H1 (cell line): ENCODE data around the gene TARDBP. TPM values are rescaled to one million over a fixed set of nuclear protein-coding genes. Genes with fewer than 3 reads are reported as not detected.

Experiments used
- CTCF ChIA-PET: fragments of 300-600 bp; sonication (Branson Sonifier 250); formaldehyde crosslinking; loops from one replicate; lab custom pipeline; 2021; ENCODE audit not compliant: partially characterized antibody; lab: Charles Lee
- POLR2A ChIA-PET: fragments of 300-600 bp; sonication (Branson Sonifier 250); formaldehyde crosslinking; loops from one replicate; lab custom pipeline; 2021; ENCODE audit warnings: inconsistent platforms; ENCODE audit not compliant: partially characterized antibody; lab: Charles Lee
- DNase-seq, 2 experiments: peaks; one replicate each; pipeline versions ENCODE4 v3.0.0 to v3.0.0-alpha.2; 2010 to 2022; ENCODE audit warnings: low spot score in 2 of 2, low read depth in 1 of 2, mixed read lengths in 1 of 2
- FAIRE-seq: peaks from 2 replicates; lab custom pipeline; 2011; peaks lifted over from hg19 to GRCh38; lab: Jason Lieb, UNC
- H2AFZ ChIP-seq: 2 replicates; pipeline ENCODE4 v1.8.1; 2012; ENCODE audit warnings: low read length, inconsistent platforms
- H2AK5ac ChIP-seq: 2 replicates; pipeline ENCODE4 v1.6.1; 2013; ENCODE audit warnings: low read depth, low read length
- H2BK120ac ChIP-seq: replicated peaks from 2 replicates; pipeline ENCODE3; 2013; ENCODE audit warnings: low read depth, low read length, inconsistent platforms
- H2BK12ac ChIP-seq: 2 replicates; pipeline ENCODE4 v1.6.1; 2013; ENCODE audit warnings: low read depth, low read length
- H2BK15ac ChIP-seq: 2 replicates; pipeline ENCODE4 v1.6.1; 2013; ENCODE audit warnings: low read length
- H2BK20ac ChIP-seq: 2 replicates; pipeline ENCODE4 v1.6.1; 2013; ENCODE audit warnings: low read length
- H2BK5ac ChIP-seq: 2 replicates; pipeline ENCODE4 v1.6.1; 2013; ENCODE audit warnings: low read depth, low read length
- H3K14ac ChIP-seq: 2 replicates; pipeline ENCODE4 v1.6.1; 2013; ENCODE audit warnings: inconsistent platforms; ENCODE audit not compliant: insufficient read length
- H3K18ac ChIP-seq: 2 replicates; pipeline ENCODE4 v1.6.1; 2013; ENCODE audit warnings: low read length; ENCODE audit errors: extremely low read depth
- H3K23ac ChIP-seq: 2 replicates; pipeline ENCODE4 v1.6.1; 2013; ENCODE audit warnings: inconsistent platforms; ENCODE audit not compliant: insufficient read length
- H3K23me2 ChIP-seq: 2 replicates; pipeline ENCODE4 v1.6.1; 2013; ENCODE audit warnings: low read depth, low read length
- H3K27ac ChIP-seq: 2 replicates; pipeline ENCODE4 v1.6.1; 2011; ENCODE audit warnings: low read depth, low read length, inconsistent platforms
- H3K27me3 ChIP-seq, 4 experiments: replicated peaks in 1 of 4; 1 replicate in 1 of 4; 2 replicates in 3 of 4; pipeline versions ENCODE4 v1.6.1 to v1.8.1; 2011 to 2013; ENCODE audit warnings: low read length in 3 of 4, mild to moderate bottlenecking in 3 of 4, inconsistent platforms in 2 of 4, mixed read lengths in 2 of 4, moderate library complexity in 1 of 4; ENCODE audit not compliant: control insufficient read depth in 3 of 4, insufficient read depth in 3 of 4; ENCODE audit errors: extremely low read depth in 1 of 4
- H3K36me3 ChIP-seq, 4 experiments: 2 replicates each; pipeline versions ENCODE4 v1.6.1 to v1.8.1; 2011 to 2013; ENCODE audit warnings: mild to moderate bottlenecking in 4 of 4, low read length in 3 of 4, moderate library complexity in 2 of 4, control low read depth in 1 of 4, inconsistent platforms in 1 of 4; ENCODE audit not compliant: insufficient read depth in 4 of 4, control insufficient read depth in 2 of 4
- H3K4ac ChIP-seq: replicated peaks from 2 replicates; pipeline ENCODE3; 2013; ENCODE audit warnings: low read length, low read depth, mixed read lengths, inconsistent platforms; ENCODE audit not compliant: insufficient read length
- H3K4me1 ChIP-seq, 4 experiments: replicated peaks in 1 of 4; 1 replicate in 1 of 4; 2 replicates in 3 of 4; pipeline versions ENCODE4 v1.6.1 to v1.8.1; 2011 to 2013; ENCODE audit warnings: low read length in 3 of 4, inconsistent platforms in 2 of 4, mixed read lengths in 1 of 4; ENCODE audit not compliant: insufficient read depth in 4 of 4, control insufficient read depth in 3 of 4
- H3K4me2 ChIP-seq, 2 experiments: 2 replicates each; pipeline versions ENCODE4 v1.6.1 to v1.8.1; 2011 to 2013; ENCODE audit warnings: low read depth in 2 of 2, low read length in 2 of 2, control low read depth in 1 of 2, inconsistent platforms in 1 of 2, mild to moderate bottlenecking in 1 of 2; ENCODE audit not compliant: insufficient read depth in 1 of 2
- H3K4me3 ChIP-seq, 4 experiments: fragments of 200-600, 300-600 bp in 1 of 4; sonication (generic), shearing (Covaris generic), sonication (Bioruptor Twin) in 1 of 4; 2 replicates each; pipeline versions ENCODE4 v1.5.1 to v1.8.1; 2011 to 2016; ENCODE audit warnings: low read length in 4 of 4, low read depth in 3 of 4, control low read depth in 2 of 4, inconsistent platforms in 2 of 4, mild to moderate bottlenecking in 2 of 4, mixed read lengths in 1 of 4, moderate library complexity in 1 of 4; ENCODE audit not compliant: insufficient read depth in 2 of 4; ENCODE audit errors: extremely low read depth in 1 of 4
- H3K56ac ChIP-seq: replicated peaks from 2 replicates; pipeline ENCODE3; 2013; ENCODE audit warnings: low read depth, mild to moderate bottlenecking, mixed read lengths, low read length, inconsistent platforms; ENCODE audit not compliant: insufficient read length
- H3K79me1 ChIP-seq: 2 replicates; pipeline ENCODE4 v1.6.1; 2013; ENCODE audit warnings: low read depth, low read length, control low read depth
- H3K79me2 ChIP-seq, 2 experiments: 2 replicates each; pipeline versions ENCODE4 v1.6.1 to v1.8.1; 2012 to 2013; ENCODE audit warnings: low read length in 2 of 2, mild to moderate bottlenecking in 2 of 2, inconsistent platforms in 1 of 2; ENCODE audit not compliant: insufficient read depth in 2 of 2, control insufficient read depth in 1 of 2
- H3K9ac ChIP-seq, 4 experiments: replicated peaks in 1 of 4; 1 replicate in 1 of 4; 2 replicates in 3 of 4; pipeline versions ENCODE4 v1.6.1 to v1.8.1; 2011 to 2013; ENCODE audit warnings: low read depth in 3 of 4, low read length in 3 of 4, control low read depth in 2 of 4, mild to moderate bottlenecking in 2 of 4, moderate library complexity in 2 of 4, inconsistent platforms in 1 of 4; ENCODE audit errors: extremely low read depth in 1 of 4
- H3K9me3 ChIP-seq, 2 experiments: 2 replicates each; pipeline versions ENCODE4 v1.6.1 to v1.8.1; 2012 to 2013; ENCODE audit warnings: mild to moderate bottlenecking in 2 of 2, moderate library complexity in 2 of 2, control low read depth in 1 of 2, inconsistent platforms in 1 of 2, low read depth in 1 of 2, low read length in 1 of 2, mixed read lengths in 1 of 2; ENCODE audit not compliant: insufficient read depth in 2 of 2
- H4K20me1 ChIP-seq, 2 experiments: replicated peaks in 1 of 2; 2 replicates each; pipeline versions ENCODE3 to v1.8.1; 2011 to 2013; ENCODE audit warnings: inconsistent platforms in 2 of 2, low read length in 2 of 2, mild to moderate bottlenecking in 1 of 2; ENCODE audit not compliant: insufficient read depth in 2 of 2, control insufficient read depth in 1 of 2
- H4K5ac ChIP-seq: 2 replicates; pipeline ENCODE4 v1.6.1; 2013; ENCODE audit warnings: low read length, low read depth, mixed read lengths, inconsistent platforms; ENCODE audit not compliant: insufficient read length
- H4K8ac ChIP-seq: 2 replicates; pipeline ENCODE4 v1.8.0; 2013; ENCODE audit warnings: mild to moderate bottlenecking, moderate library complexity, low read length, inconsistent platforms; ENCODE audit not compliant: insufficient read depth; ENCODE audit errors: extremely low read depth
- H4K91ac ChIP-seq: replicated peaks from 2 replicates; pipeline ENCODE3; 2013; ENCODE audit warnings: low read length, mixed read lengths, inconsistent platforms; ENCODE audit not compliant: insufficient read length
- KDM5A ChIP-seq: fragments of 200-600 bp; IDR thresholded peaks from 2 replicates; pipeline ENCODE4 v1.7.1; 2012; ENCODE audit warnings: mild to moderate bottlenecking, low read length, inconsistent platforms, mixed read lengths
- NRF1 ChIP-seq: IDR thresholded peaks from 2 replicates; pipeline ENCODE4 v1.6.1; 2011; ENCODE audit warnings: mild to moderate bottlenecking, low read depth, low read length, improper control_type of control experiment
- PHF8 ChIP-seq: fragments of 200-600 bp; sonication (generic); conservative IDR thresholded peaks from 2 replicates; pipeline ENCODE4 v1.7.1; 2012; ENCODE audit warnings: low read depth, mild to moderate bottlenecking, inconsistent platforms, low read length, moderate library complexity
- RXRA ChIP-seq: IDR thresholded peaks from 2 replicates; pipeline ENCODE4 v1.6.1; 2011; ENCODE audit warnings: low read depth, mild to moderate bottlenecking, low read length, moderate library complexity; ENCODE audit not compliant: insufficient read depth
- ZNF274 ChIP-seq: IDR thresholded peaks from 2 replicates; pipeline ENCODE4 v1.7.0; 2012; ENCODE audit warnings: low read length, borderline replicate concordance; ENCODE audit errors: extremely low read depth
- WGBS, 2 experiments: shearing (Covaris generic) in 1 of 2; methylation state at CpG; one replicate each; pipeline versions ENCODE4 v1.1.6 to v1.1.7; 2013 to 2015; ENCODE audit warnings: low lambda C conversion rate in 2 of 2, mixed read lengths in 2 of 2, inconsistent platforms in 1 of 2, low coverage in 1 of 2, missing lambda C conversion rate in 1 of 2; ENCODE audit not compliant: insufficient replicate concordance in 2 of 2, insufficient coverage in 1 of 2, insufficient read length in 1 of 2; ENCODE audit errors: extremely low coverage in 1 of 2, missing lambda C conversion rate in 1 of 2; 5-methylcytosine and 5-hydroxymethylcytosine counted together
- polyA plus RNA-seq, 7 experiments: library from polyadenylated mRNA; depleted of rRNA in 3 of 7; stranded (reverse) in 5 of 7; unstranded in 2 of 7; fragments of >200 nt in 5 of 7; fragments of 200-250 nt in 2 of 7; gene quantifications; 1 replicate in 5 of 7; 2 replicates in 1 of 7; 4 replicates in 1 of 7; pipeline versions ENCODE4 v1.2.1 to v1.2.3, GENCODE V29; 2011 to 2013; ENCODE audit warnings: missing spikeins in 2 of 7, mixed read lengths in 2 of 7
- total RNA-seq: library from RNA; stranded (reverse); fragmentation: NEBNext Ultra II Directional; extraction: Animal tissue kit (Norgen Biotek cat#: 25700); gene quantifications from 2 replicates; pipeline ENCODE4 v1.2.1, GENCODE V29; 2021

Gene TARDBP
- total and polyA plus RNA-seq, 2 of the 8 experiments (the other 6 are each of a cell fraction or from before 2014, with no cell fraction given), result 144 to 240 TPM

DNA sequence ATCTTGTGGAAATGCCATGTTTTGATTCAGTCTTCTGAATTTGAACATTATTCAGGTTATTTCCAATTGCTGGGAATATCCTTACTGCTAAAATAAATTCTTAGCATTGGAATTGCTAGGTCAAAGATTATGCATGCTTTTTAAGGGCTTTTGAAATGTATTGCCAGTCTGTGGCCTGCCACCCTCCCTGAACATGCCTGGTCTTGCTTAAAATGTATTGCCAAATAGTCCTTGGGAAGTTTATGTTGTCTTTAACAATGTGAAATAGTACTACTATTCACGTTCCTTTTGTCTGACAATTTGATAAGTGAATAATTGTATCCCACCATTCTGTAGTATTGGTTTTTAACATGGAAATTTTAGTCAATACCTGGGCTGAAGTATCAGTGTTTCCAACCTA lies 13.6 kb downstream of the TARDBP start:
- Histone ChIP-seq H3K9ac (no peak overlapping the region), H2BK15ac (no peak overlapping the region), H3K4me1 (peaks cover 0 to 4% (median 0%) of the 10 kb centered on the region in 4 experiments; a peak in 3 of 7 replicates), H3K4me2 (no peak overlapping the region), H3K27ac (no peak overlapping the region), H2AK5ac (no peak overlapping the region), H3K56ac (no peak overlapping the region), H3K14ac (no peak overlapping the region), H2BK20ac (no peak overlapping the region), H2BK12ac (no peak overlapping the region), H3K27me3 (no peaks in the 10 kb centered on the region)
- FAIRE-seq, result no peak
- POLR2A ChIA-PET, result interaction anchor here (2.1 to 2.8 kb wide), 2 partner anchors 11 to 14 kb away, joined by 9 to 18 read pairs; partner anchors contain the start of gene TARDBP
- WGBS, 2 experiments, result 90% methylated on average over 1 of the region's 1 CpG; no CpG with 5 or more reads in 1 of the 2 experiments
- TF ChIP-seq PHF8, result no peak
- TF ChIP-seq ZNF274, result no peak
- no peak for TF ChIP-seq NRF1
- TF ChIP-seq RXRA, result no peak
- TF ChIP-seq KDM5A, result no peak
- TF ChIP-seq, all 59 proteins: peak for 0
- no peak overlapping the region for H4K8ac ChIP-seq
- no peak overlapping the region for H3K4ac ChIP-seq
- H3K18ac ChIP-seq, result no peak overlapping the region
- H3K79me2 ChIP-seq, result no peaks in the 10 kb centered on the region
- no peak overlapping the region for H4K91ac ChIP-seq
- CTCF ChIA-PET, result no interaction called here
- H3K23me2 ChIP-seq, result no peaks in the 10 kb centered on the region
- no peak overlapping the region for H2BK5ac ChIP-seq
- H3K79me1 ChIP-seq, result no peaks in the 10 kb centered on the region; the same call in 1 of the 2 replicates
- no peak for DNase-seq
- H4K5ac ChIP-seq, result no peak overlapping the region
- H3K36me3 ChIP-seq, result peaks cover 14 to 68% (median 38%) of the 10 kb centered on the region in 4 experiments
- H2AFZ ChIP-seq, result no peak overlapping the region
- H3K9me3 ChIP-seq, result no peaks in the 10 kb centered on the region; a peak in 1 of 4 replicates
- no peak overlapping the region for H3K4me3 ChIP-seq
- H3K23ac ChIP-seq, result no peak overlapping the region
- peaks cover 3 to 11% of the 10 kb centered on the region in 2 experiments for H4K20me1 ChIP-seq
- H2BK120ac ChIP-seq, result no peak overlapping the region
